ENCODE measurements around the gene NOS1AP.
A peak's percentile ranks its signal among the peaks of the same experiment; 100 is the strongest.

NOS1AP gene

DNA sequence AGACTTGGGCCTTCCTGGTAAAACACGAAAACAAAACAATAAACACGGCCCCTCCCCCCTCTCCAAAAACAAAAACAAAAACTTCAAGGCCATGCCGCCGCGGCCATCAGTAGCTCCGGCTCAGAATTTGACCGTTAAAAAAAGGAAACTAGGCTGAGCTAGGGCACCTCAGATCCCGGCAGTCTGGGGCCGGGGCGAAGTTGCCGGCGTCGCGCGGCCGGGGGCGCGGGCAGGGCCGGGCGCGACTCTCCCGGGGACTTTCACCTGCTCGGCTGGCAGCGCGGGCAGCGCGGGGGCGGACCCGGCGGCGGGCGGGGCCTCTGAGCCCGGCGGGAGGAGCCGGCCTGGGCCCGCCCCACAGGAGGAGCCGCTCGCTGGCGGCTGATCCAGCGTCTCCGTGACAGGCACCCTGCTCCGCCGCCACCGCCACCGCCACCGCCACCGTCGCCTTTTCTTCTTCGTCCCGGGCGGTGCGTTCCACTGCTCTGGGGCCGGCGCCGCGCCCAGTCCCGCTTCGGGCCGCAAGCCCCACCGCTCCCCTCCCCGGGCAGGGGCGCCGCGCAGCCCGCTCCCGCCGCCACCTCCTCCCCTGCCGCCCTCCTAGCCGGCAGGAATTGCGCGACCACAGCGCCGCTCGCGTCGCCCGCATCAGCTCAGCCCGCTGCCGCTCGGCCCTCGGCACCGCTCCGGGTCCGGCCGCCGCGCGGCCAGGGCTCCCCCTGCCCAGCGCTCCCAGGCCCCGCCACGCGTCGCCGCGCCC, at the start of gene NOS1AP:
Gene NOS1AP (plus strand): TSS at position 358 of the 760 bp plus-strand sequence. CDS start 487 bp downstream, outside the sequence.
- TF ChIP-seq, protein P1, sequence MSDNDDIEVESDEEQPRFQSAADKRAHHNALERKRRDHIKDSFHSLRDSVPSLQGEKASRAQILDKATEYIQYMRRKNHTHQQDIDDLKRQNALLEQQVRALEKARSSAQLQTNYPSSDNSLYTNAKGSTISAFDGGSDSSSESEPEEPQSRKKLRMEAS (IDR thresholded peaks at IDR 0.05; ENCODE audit: low read depth, low read length) = no peak
- no peak for TF ChIP-seq MYC (IDR thresholded peaks at IDR 0.05; ENCODE audit: low read depth, low read length)
- no peak for TF ChIP-seq POLR2A (IDR thresholded peaks at IDR 0.05; ENCODE audit: extremely low read depth, insufficient read length)
- TF ChIP-seq CTCF (IDR thresholded peaks at IDR 0.05; ENCODE audit: low read depth, low read length) = no peak
- peak; percentile 77 for DNase-seq (ENCODE audit: low read depth)
- peak within 1 kb of the TSS; percentile 28 for H3K4me3 ChIP-seq (ENCODE audit: low read depth, low read length)

DNA sequence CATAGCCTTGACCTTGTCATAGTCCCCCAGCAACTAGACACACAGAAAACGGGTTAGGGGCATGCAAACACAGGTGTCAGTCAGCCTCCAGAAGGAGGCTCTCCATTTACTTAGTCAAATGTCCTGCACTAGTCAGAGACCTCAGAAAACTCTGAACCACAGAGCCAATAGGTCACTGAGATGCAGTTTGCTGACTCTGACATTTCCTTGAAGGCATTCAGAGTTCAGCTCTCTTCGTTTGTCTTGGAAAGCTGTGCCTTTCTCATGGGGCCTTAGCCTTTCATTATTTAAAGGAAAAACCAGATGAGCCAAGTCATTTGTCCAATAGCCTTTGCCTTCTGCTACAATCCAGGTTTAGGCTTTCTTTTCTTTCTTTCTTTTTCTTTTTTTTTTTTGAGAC, 49.3 kb upstream of the NOS1AP start:
- no peak for TF ChIP-seq CTCF (IDR thresholded peaks at IDR 0.05; ENCODE audit: low read depth, low read length)
- no peak for TF ChIP-seq MYC (IDR thresholded peaks at IDR 0.05; ENCODE audit: low read depth, low read length)
- no peak for TF ChIP-seq POLR2A (IDR thresholded peaks at IDR 0.05; ENCODE audit: extremely low read depth, insufficient read length)
- TF ChIP-seq, protein P1 (IDR thresholded peaks at IDR 0.05; ENCODE audit: low read depth, low read length) = no peak
- DNase-seq (ENCODE audit: low read depth) = no peak
- no peak overlapping the region for H3K4me3 ChIP-seq (ENCODE audit: low read depth, low read length)

DNA sequence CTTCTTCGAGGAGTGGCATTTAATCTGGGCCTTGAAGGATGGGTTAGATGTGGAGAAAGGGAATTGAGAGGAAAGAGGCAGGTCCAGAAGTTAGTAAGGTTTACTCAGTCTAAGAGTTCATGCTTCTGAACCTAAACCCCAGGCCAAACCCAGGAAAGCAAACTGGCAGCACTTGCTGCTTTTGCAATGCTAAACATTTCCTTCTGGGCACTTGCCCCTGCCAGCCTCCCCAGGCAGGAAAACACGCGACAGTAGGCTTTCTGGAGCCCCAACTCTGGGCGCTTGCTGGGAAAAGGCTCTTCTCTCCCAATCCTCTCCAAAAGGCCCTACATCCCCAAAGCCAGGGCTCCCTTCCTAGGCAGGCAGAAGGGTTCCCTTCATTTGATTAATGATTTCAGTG, 48.4 kb upstream of the NOS1AP start:
- DNase-seq (ENCODE audit: low read depth) = no peak
- no peak for TF ChIP-seq POLR2A (IDR thresholded peaks at IDR 0.05; ENCODE audit: extremely low read depth, insufficient read length)
- TF ChIP-seq, protein P1 (IDR thresholded peaks at IDR 0.05; ENCODE audit: low read depth, low read length) = no peak
- no peak for TF ChIP-seq MYC (IDR thresholded peaks at IDR 0.05; ENCODE audit: low read depth, low read length)
- TF ChIP-seq CTCF (IDR thresholded peaks at IDR 0.05; ENCODE audit: low read depth, low read length) = no peak
- H3K4me3 ChIP-seq (ENCODE audit: low read depth, low read length) = no peak overlapping the region

GRCh38 chr1:162022626-162023025, 46.9 kb upstream of the NOS1AP start:
- H3K4me3 ChIP-seq (ENCODE audit: low read depth, low read length) = no peak overlapping the region
- DNase-seq (ENCODE audit: low read depth) = no peak
- no peak for TF ChIP-seq POLR2A (IDR thresholded peaks at IDR 0.05; ENCODE audit: extremely low read depth, insufficient read length)
- TF ChIP-seq, protein P1 (IDR thresholded peaks at IDR 0.05; ENCODE audit: low read depth, low read length) = no peak
- TF ChIP-seq CTCF (IDR thresholded peaks at IDR 0.05; ENCODE audit: low read depth, low read length) = no peak
- no peak for TF ChIP-seq MYC (IDR thresholded peaks at IDR 0.05; ENCODE audit: low read depth, low read length)

- TF ChIP-seq MYC (IDR thresholded peaks at IDR 0.05; ENCODE audit: low read depth, low read length) = no peak
- TF ChIP-seq, protein P1 (IDR thresholded peaks at IDR 0.05; ENCODE audit: low read depth, low read length) = no peak
- TF ChIP-seq POLR2A (IDR thresholded peaks at IDR 0.05; ENCODE audit: extremely low read depth, insufficient read length) = no peak
- no peak overlapping the region for H3K4me3 ChIP-seq (ENCODE audit: low read depth, low read length)
These were observed 46.3 kb upstream of the NOS1AP start for GRCh38 chr1:162023181-162023546.

More at GRCh38 chr1:162023181-162023546, 46.3 kb upstream of the NOS1AP start:
- DNase-seq (ENCODE audit: low read depth) = no peak
